Chondrocyte (in vitro differentiated cells): ENCODE measurements around the gene SLIT3. TPM values are rescaled to one million over a fixed set of nuclear protein-coding genes. Genes with fewer than 3 reads are reported as not detected.
A peak's percentile ranks its signal among the peaks of the same experiment; 100 is the strongest.

ENCODE experiments used
- DNase-seq: peaks from one replicate; pipeline ENCODE4 v3.0.0; 2021; ENCODE audit warnings: mixed read lengths, low spot score
- H3K27ac Mint-ChIP-seq: one replicate; pipeline ENCODE4 v1.8.0; 2021; ENCODE audit warnings: mild to moderate bottlenecking, moderate library complexity, mixed read lengths; ENCODE audit not compliant: unreplicated experiment
- H3K27me3 Mint-ChIP-seq: 2 replicates; pipeline ENCODE4 v1.8.0; 2021; ENCODE audit warnings: low read depth, mixed read lengths
- H3K36me3 Mint-ChIP-seq: 2 replicates; pipeline ENCODE4 v1.8.0; 2021; ENCODE audit warnings: low read depth, mixed read lengths
- H3K4me1 Mint-ChIP-seq: 2 replicates; pipeline ENCODE4 v1.8.0; 2021; ENCODE audit warnings: low read depth, mild to moderate bottlenecking, mixed read lengths
- H3K4me3 Mint-ChIP-seq: one replicate; pipeline ENCODE4 v1.8.0; 2021; ENCODE audit warnings: mild to moderate bottlenecking, moderate library complexity, mixed read lengths; ENCODE audit not compliant: unreplicated experiment
- H3K9me3 Mint-ChIP-seq: 2 replicates; pipeline ENCODE4 v1.8.0; 2021; ENCODE audit warnings: low read depth, mixed read lengths
- CTCF ChIP-seq: fragments of 200-600 bp; sonication (generic); IDR thresholded peaks from 2 replicates; pipeline ENCODE4 v1.5.0; 2021; ENCODE audit warnings: antibody characterized with exemption, mild to moderate bottlenecking, moderate library complexity
- total RNA-seq: library from RNA; stranded (reverse); gene quantifications from 3 replicates; pipeline ENCODE4 v1.2.1, GENCODE V29; 2021

The SLIT3 gene
- total RNA-seq, 1 donor from 2014 or later = 116 TPM

- no peak for DNase-seq
- peak; percentile 8 for TF ChIP-seq CTCF
- H3K4me3 Mint-ChIP-seq = no peak overlapping the region
- peaks cover 2% of the 10 kb centered on the region for H3K36me3 Mint-ChIP-seq
- H3K9me3 Mint-ChIP-seq = no peaks in the 10 kb centered on the region
- peaks cover 83% of the 10 kb centered on the region for H3K4me1 Mint-ChIP-seq
- no peaks in the 10 kb centered on the region for H3K27me3 Mint-ChIP-seq
- peak overlapping the region; percentile 78 for H3K27ac Mint-ChIP-seq
Measured at GRCh38 chr5:169164481-169164925, 136.4 kb downstream of the SLIT3 start.

GRCh38 chr5:169162407-169162806 is 138.5 kb downstream of the SLIT3 start:
- H3K36me3 Mint-ChIP-seq = peaks cover 14% of the 10 kb centered on the region
- peaks cover 12% of the 10 kb centered on the region for H3K9me3 Mint-ChIP-seq
- H3K27ac Mint-ChIP-seq = no peak overlapping the region
- no peaks in the 10 kb centered on the region for H3K27me3 Mint-ChIP-seq
- DNase-seq = no peak
- no peak overlapping the region for H3K4me3 Mint-ChIP-seq
- peaks cover 63% of the 10 kb centered on the region for H3K4me1 Mint-ChIP-seq
- TF ChIP-seq CTCF = no peak

- no peak for TF ChIP-seq CTCF
- H3K9me3 Mint-ChIP-seq = peaks cover 15% of the 10 kb centered on the region
- H3K4me3 Mint-ChIP-seq = peak overlapping the region; percentile 48
- H3K4me1 Mint-ChIP-seq = peaks cover 65% of the 10 kb centered on the region
- peaks cover 22% of the 10 kb centered on the region for H3K36me3 Mint-ChIP-seq
- peak overlapping the region; percentile 92 for H3K27ac Mint-ChIP-seq
- peak; percentile 95 for DNase-seq
- no peaks in the 10 kb centered on the region for H3K27me3 Mint-ChIP-seq
Measured at GRCh38 chr5:169161022-169161680, 139.8 kb downstream of the SLIT3 start.

GRCh38 chr5:169160405-169160901 is 140.5 kb downstream of the SLIT3 start:
- Mint-ChIP-seq H3K4me1 (peaks cover 58% of the 10 kb centered on the region), H3K27ac (peak overlapping the region; percentile 92), H3K27me3 (no peaks in the 10 kb centered on the region), H3K9me3 (peaks cover 15% of the 10 kb centered on the region), H3K36me3 (peaks cover 22% of the 10 kb centered on the region), H3K4me3 (peak overlapping the region; percentile 48)
- DNase-seq = no peak
- peak; percentile 71 for TF ChIP-seq CTCF

- H3K27me3 Mint-ChIP-seq = no peaks in the 10 kb centered on the region
Measured at GRCh38 chr5:169158764-169159163, 142.2 kb downstream of the SLIT3 start.

More at GRCh38 chr5:169158764-169159163, 142.2 kb downstream of the SLIT3 start:
- no peak for TF ChIP-seq CTCF
- peak overlapping the region; percentile 27 for H3K27ac Mint-ChIP-seq
- peaks cover 15% of the 10 kb centered on the region for H3K9me3 Mint-ChIP-seq
- no peak for DNase-seq
- H3K4me1 Mint-ChIP-seq = peaks cover 44% of the 10 kb centered on the region
- H3K4me3 Mint-ChIP-seq = no peak overlapping the region
- H3K36me3 Mint-ChIP-seq = peaks cover 22% of the 10 kb centered on the region
